ENCODE data around the gene PLXNA2. TPM values are rescaled to one million over a fixed set of nuclear protein-coding genes. Genes with fewer than 3 reads are reported as not detected.

PLXNA2 gene
- total and polyA plus RNA-seq, 2 of the 13 experiments (the other 11 are each of a cell fraction or from before 2014, with no cell fraction given), result 1.1 to 2.1 TPM

DNA sequence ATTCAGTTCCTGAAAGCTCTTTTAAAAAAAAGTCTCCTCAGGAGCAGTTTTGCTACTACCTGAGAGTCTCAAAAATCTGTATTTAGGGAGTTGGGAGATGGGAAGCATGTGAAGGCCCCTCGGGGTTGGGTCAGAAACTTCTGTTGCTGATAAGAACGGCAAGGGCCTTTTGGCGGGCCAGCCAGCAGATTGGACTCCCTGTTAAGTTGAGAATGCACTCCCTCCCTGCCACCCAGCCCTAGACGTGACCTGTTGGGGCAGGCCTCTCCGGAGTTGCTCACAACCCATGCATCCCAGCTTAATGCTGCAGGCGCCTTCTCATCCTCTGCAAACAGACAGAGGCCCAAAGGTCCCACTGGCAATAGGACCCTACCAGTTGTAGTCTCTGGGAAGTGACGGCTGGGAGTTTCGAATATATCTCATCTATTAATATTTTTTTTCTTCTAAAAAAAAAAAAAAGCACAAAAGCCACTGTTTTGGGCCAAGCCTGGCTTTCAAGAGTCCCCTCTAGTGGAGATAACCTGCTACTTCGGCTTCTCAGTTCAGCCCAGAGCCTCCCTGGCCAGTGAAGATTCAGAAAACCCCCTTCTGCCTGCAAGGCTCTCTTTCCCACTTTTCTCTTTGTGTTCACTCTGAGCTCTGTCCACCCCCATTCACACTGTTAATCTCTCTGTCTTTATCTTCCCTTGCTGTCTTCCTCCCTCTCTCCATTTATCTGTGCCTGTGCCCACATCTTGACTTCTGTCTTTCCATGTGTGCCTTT is 5.3 kb downstream of the PLXNA2 start:
- in situ Hi-C loops (cut with HindIII; ENCODE audit: extremely low pct_ligation_motif_present, low pct_unique_long_range_greater_than_20kb), result no loop called here
- H3K4me2 ChIP-seq (ENCODE audit: low read depth, low read length), result peak overlapping the region; percentile 90
- DNase-seq (ENCODE audit: low spot score), result no peak
- no peaks in the 10 kb centered on the region for H3K36me3 ChIP-seq (replicated peaks in 1 of 2; ENCODE audit: control insufficient read depth in 1 of 2, insufficient read depth in 2 of 2, low read length in 2 of 2)
- H3K9me3 ChIP-seq (ENCODE audit: low read length), result no peaks in the 10 kb centered on the region
- FAIRE-seq, result peak; percentile 49
- no TSS peak for BruUV-seq (replicated peaks)
- ATAC-seq, result peak; percentile 34
- 10% methylated on average over 7 of the region's 9 CpGs for whole genome bisulfite sequencing (ENCODE audit: low lambda C conversion rate)
- H3K9ac ChIP-seq (ENCODE audit: insufficient read depth, low read depth, low read length), result no peak overlapping the region
- peaks cover 0 to 18% of the 10 kb centered on the region in 2 experiments; a peak in 2 of 5 replicates for H3K27me3 ChIP-seq (ENCODE audit: control insufficient read depth in 1 of 2, insufficient read depth in 2 of 2, low read length in 2 of 2)
- peak overlapping the region in 1 of 3 experiments; percentile 45; a peak in 1 of 6 replicates for H3K4me3 ChIP-seq (replicated peaks in 1 of 3; ENCODE audit: insufficient read depth in 1 of 3, low read depth in 2 of 3, low read length in 3 of 3)
- H2AFZ ChIP-seq (ENCODE audit: low read length), result no peak overlapping the region
- H3K4me1 ChIP-seq (ENCODE audit: insufficient read depth, low read length), result peaks cover 93% of the 10 kb centered on the region
- CTCF ChIA-PET (ENCODE audit: low intra/inter-chr PET ratio, low total read pairs), result interaction anchor here (1.2 kb wide), 1 partner anchor 107 kb away, joined by 10 read pairs; no protein-coding TSS in a partner anchor
- H3K27ac ChIP-seq (ENCODE audit: extremely low read length, insufficient read depth, low read length), result no peak overlapping the region
- POLR2A ChIA-PET, result interaction anchor here (1.4 kb wide), 1 partner anchor 61 kb away, joined by 4 read pairs; no protein-coding TSS in a partner anchor
- H3K79me2 ChIP-seq (ENCODE audit: insufficient read depth, low read length), result no peaks in the 10 kb centered on the region
- intact Hi-C loops (cut with micrococcal nuclease; ENCODE audit: unreplicated experiment), result loop anchor here (5.0 kb wide), 1 partner anchor 122 kb away; no protein-coding TSS in a partner anchor
- H4K20me1 ChIP-seq (ENCODE audit: insufficient read depth, low read length), result no peaks in the 10 kb centered on the region
- TF ChIP-seq GATAD1 (CRISPR knock-in tag; IDR thresholded peaks at IDR 0.05), result no peak
- TF ChIP-seq HNRNPH1 (optimal IDR thresholded peaks at IDR 0.05; ENCODE audit: low read depth, low read length), result no peak
- TF ChIP-seq, protein P1, sequence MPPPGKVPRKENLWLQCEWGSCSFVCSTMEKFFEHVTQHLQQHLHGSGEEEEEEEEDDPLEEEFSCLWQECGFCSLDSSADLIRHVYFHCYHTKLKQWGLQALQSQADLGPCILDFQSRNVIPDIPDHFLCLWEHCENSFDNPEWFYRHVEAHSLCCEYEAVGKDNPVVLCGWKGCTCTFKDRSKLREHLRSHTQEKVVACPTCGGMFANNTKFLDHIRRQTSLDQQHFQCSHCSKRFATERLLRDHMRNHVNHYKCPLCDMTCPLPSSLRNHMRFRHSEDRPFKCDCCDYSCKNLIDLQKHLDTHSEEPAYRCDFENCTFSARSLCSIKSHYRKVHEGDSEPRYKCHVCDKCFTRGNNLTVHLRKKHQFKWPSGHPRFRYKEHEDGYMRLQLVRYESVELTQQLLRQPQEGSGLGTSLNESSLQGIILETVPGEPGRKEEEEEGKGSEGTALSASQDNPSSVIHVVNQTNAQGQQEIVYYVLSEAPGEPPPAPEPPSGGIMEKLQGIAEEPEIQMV (CRISPR knock-in tag; IDR thresholded peaks at IDR 0.05; ENCODE audit: low read depth), result no peak
- TF ChIP-seq CBFB (CRISPR knock-in tag; IDR thresholded peaks at IDR 0.05), result no peak
- TF ChIP-seq HDAC2 (CRISPR knock-in tag; IDR thresholded peaks at IDR 0.05), result peak; percentile 27; the same call in 1 of the 2 replicates
- TF ChIP-seq BHLHE40 (IDR thresholded peaks at IDR 0.05; ENCODE audit: low read length), result no peak
- TF ChIP-seq, protein P2, sequence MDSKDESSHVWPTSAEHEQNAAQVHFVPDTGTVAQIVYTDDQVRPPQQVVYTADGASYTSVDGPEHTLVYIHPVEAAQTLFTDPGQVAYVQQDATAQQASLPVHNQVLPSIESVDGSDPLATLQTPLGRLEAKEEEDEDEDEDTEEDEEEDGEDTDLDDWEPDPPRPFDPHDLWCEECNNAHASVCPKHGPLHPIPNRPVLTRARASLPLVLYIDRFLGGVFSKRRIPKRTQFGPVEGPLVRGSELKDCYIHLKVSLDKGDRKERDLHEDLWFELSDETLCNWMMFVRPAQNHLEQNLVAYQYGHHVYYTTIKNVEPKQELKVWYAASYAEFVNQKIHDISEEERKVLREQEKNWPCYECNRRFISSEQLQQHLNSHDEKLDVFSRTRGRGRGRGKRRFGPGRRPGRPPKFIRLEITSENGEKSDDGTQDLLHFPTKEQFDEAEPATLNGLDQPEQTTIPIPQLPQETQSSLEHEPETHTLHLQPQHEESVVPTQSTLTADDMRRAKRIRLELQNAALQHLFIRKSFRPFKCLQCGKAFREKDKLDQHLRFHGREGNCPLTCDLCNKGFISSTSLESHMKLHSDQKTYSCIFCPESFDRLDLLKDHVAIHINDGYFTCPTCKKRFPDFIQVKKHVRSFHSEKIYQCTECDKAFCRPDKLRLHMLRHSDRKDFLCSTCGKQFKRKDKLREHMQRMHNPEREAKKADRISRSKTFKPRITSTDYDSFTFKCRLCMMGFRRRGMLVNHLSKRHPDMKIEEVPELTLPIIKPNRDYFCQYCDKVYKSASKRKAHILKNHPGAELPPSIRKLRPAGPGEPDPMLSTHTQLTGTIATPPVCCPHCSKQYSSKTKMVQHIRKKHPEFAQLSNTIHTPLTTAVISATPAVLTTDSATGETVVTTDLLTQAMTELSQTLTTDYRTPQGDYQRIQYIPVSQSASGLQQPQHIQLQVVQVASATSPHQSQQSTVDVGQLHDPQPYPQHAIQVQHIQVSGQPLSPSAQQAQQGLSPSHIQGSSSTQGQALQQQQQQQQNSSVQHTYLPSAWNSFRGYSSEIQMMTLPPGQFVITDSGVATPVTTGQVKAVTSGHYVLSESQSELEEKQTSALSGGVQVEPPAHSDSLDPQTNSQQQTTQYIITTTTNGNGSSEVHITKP (CRISPR knock-in tag; IDR thresholded peaks at IDR 0.05; ENCODE audit: low read depth), result 0 out of 2 replicates have a peak, but pooled peaks have one; percentile 11
- TF ChIP-seq ZNF674 (CRISPR knock-in tag; IDR thresholded peaks at IDR 0.05; ENCODE audit: low read depth), result no peak
- TF ChIP-seq STAG1 (CRISPR knock-in tag; IDR thresholded peaks at IDR 0.05), result peak; percentile 43; the same call in 1 of the 2 replicates
- TF ChIP-seq HIVEP1 (CRISPR knock-in tag; IDR thresholded peaks at IDR 0.05), result no peak
- 0 out of 2 replicates have a peak, but pooled peaks have one; percentile 48 for TF ChIP-seq ZNF543 (CRISPR knock-in tag; IDR thresholded peaks at IDR 0.05)
- no peak for TF ChIP-seq WIZ (CRISPR knock-in tag; IDR thresholded peaks at IDR 0.05)
- TF ChIP-seq ZNF777 (CRISPR knock-in tag; IDR thresholded peaks at IDR 0.05), result 0 out of 2 replicates have a peak, but pooled peaks have one; percentile 29
- no peak for TF ChIP-seq SRY (CRISPR knock-in tag; IDR thresholded peaks at IDR 0.05)
- TF ChIP-seq BORCS8-MEF2B (CRISPR knock-in tag; IDR thresholded peaks at IDR 0.05), result no peak
- TF ChIP-seq CBX2 (IDR thresholded peaks at IDR 0.05; ENCODE audit: low read depth, low read length), result no peak
- no peak for TF ChIP-seq CBX2 (CRISPR knock-in tag; IDR thresholded peaks at IDR 0.05; ENCODE audit: low read depth)
- TF ChIP-seq ZNF256 (CRISPR knock-in tag; conservative IDR thresholded peaks at IDR 0.05), result no peak
- TF ChIP-seq ZSCAN22 (CRISPR knock-in tag; IDR thresholded peaks at IDR 0.05), result no peak
- TF ChIP-seq RBFOX2 (IDR thresholded peaks at IDR 0.05; ENCODE audit: low read depth, low read length), result no peak

Data from HepG2 (cell line).